LNCaP clone FGC (cell line): Measurements from ENCODE around the gene ELAVL3.

Experiments used
- DNase-seq: peaks from one replicate; pipeline ENCODE4 v3.0.0-alpha.2; 2011; ENCODE audit warnings: low read depth
- H3K4me3 ChIP-seq: 2 replicates; pipeline ENCODE4 v1.5.1; 2011; ENCODE audit warnings: mild to moderate bottlenecking, low read depth, low read length, control low read depth
- CTCF ChIP-seq: IDR thresholded peaks from 2 replicates; pipeline ENCODE4 v1.5.1; 2012; ENCODE audit warnings: mild to moderate bottlenecking; ENCODE audit not compliant: control insufficient read depth, insufficient read depth; ENCODE audit errors: extremely low read depth

The ELAVL3 gene

DNA sequence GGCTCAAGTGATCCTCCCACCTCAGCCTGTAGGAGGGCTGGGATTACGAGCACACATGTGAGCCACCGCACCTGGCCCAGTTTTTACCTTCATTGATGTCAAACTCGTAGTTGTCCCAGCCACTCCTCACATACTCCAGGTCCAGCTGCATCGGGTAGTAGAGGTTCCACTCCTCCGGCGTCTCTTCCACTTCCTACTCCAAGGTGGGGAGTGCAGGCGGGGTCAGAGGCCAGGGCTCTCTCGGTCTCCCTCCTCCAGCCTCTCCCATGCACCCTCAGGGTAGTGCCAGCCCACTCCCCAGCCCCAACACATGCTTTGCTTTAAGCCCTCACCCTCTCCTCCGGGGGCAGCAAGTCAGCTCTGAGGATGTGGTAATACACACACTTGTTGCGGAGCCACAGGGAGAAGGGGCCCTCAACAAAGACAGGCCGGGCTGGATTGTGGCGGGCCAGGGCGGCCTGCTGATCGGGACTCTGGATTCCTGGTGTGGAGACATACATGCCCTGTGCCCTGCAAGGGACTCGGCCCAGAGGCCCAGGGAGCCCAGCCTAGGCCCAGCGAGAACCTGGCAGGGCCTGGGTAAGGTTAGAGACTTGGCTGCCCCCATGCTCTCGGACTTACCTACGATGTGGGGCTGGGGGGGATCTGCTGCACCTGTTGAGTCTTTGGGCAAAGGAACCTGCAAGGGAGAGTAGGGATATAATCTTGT lies 26.7 kb upstream of the ELAVL3 start:
- DNase-seq, result no peak
- no peak for TF ChIP-seq CTCF
- H3K4me3 ChIP-seq, result no peak overlapping the region

- H3K4me3 ChIP-seq, result peak overlapping the region; percentile 81
- TF ChIP-seq CTCF, result no peak
- no peak for DNase-seq
Measured at GRCh38 chr19:11506967-11507366, 26.1 kb upstream of the ELAVL3 start.

GRCh38 chr19:11506101-11506555 lies 25.3 kb upstream of the ELAVL3 start:
- no peak for DNase-seq
- TF ChIP-seq CTCF, result no peak
- peak overlapping the region; percentile 81 for H3K4me3 ChIP-seq

GRCh38 chr19:11505504-11506100 lies 24.8 kb upstream of the ELAVL3 start, which contains the start of gene ZNF653:
ZNF653 (minus strand) TSS chr19:11505839; CDS start chr19:11505786, 53 bp downstream.
- H3K4me3 ChIP-seq, result peak within 1 kb of the TSS; percentile 81
- no peak for TF ChIP-seq CTCF
- peak; percentile 82 for DNase-seq

- TF ChIP-seq CTCF, result no peak
- DNase-seq, result peak; percentile 89
- peak overlapping the region; percentile 81 for H3K4me3 ChIP-seq
Measured at GRCh38 chr19:11505032-11505503, 24.2 kb upstream of the ELAVL3 start.

GRCh38 chr19:11504502-11505031 lies 23.7 kb upstream of the ELAVL3 start:
- no peak for TF ChIP-seq CTCF
- no peak for DNase-seq
- peak overlapping the region; percentile 81 for H3K4me3 ChIP-seq
